OCI-LY7 (cell line): ENCODE results near the gene CFAP58. TPM values are rescaled to one million over a fixed set of nuclear protein-coding genes. Genes with fewer than 3 reads are reported as not detected.

Source experiments
- BruUV-seq: library from RNA; stranded (reverse); fragments of 400-500 nt; replicated peaks from 2 replicates; lab custom pipeline; 2021; lab: Mats Ljungman, UMichigan
- CTCF ChIA-PET: fragments of 300-600 bp; sonication (Branson Sonifier 250); formaldehyde crosslinking; loops from one replicate; lab custom pipeline; 2022; ENCODE audit warnings: antibody characterized with exemption; ENCODE audit not compliant: unreplicated experiment; lab: Charles Lee
- POLR2A ChIA-PET: fragments of 300-600 bp; sonication (Branson Sonifier 250); formaldehyde crosslinking; loops from one replicate; lab custom pipeline; 2022; ENCODE audit warnings: antibody characterized with exemption; lab: Charles Lee
- DNase-seq: peaks from one replicate; pipeline ENCODE4 v3.0.0-alpha.2; 2015; ENCODE audit warnings: low spot score
- H2AFZ ChIP-seq: fragments of 200-600 bp; sonication (generic), shearing (Covaris generic); 2 replicates; pipeline ENCODE4 v1.6.1; 2014; ENCODE audit warnings: mild to moderate bottlenecking, antibody characterized with exemption, low read length, moderate library complexity
- H3K27ac ChIP-seq: fragments of 200-600 bp; sonication (generic); 2 replicates; pipeline ENCODE4 v1.5.1; 2014; ENCODE audit warnings: mixed run types, low read depth, mild to moderate bottlenecking, moderate library complexity, low read length, inconsistent platforms; ENCODE audit not compliant: poor library complexity, severe bottlenecking
- H3K36me3 ChIP-seq: fragments of 200-600 bp; sonication (generic); 2 replicates; pipeline ENCODE4 v1.6.1; 2014; ENCODE audit warnings: mild to moderate bottlenecking, antibody characterized with exemption, low read length, moderate library complexity, mixed read lengths; ENCODE audit not compliant: insufficient read depth
- H3K4me1 ChIP-seq: fragments of 200-600 bp; sonication (generic); 2 replicates; pipeline ENCODE4 v1.5.1; 2014; ENCODE audit warnings: mild to moderate bottlenecking, low read length; ENCODE audit not compliant: insufficient read depth, poor library complexity, severe bottlenecking
- H3K4me2 ChIP-seq: fragments of 200-600 bp; sonication (generic); 2 replicates; pipeline ENCODE4 v1.6.1; 2014; ENCODE audit warnings: mild to moderate bottlenecking, low read length
- H3K4me3 ChIP-seq: fragments of 200-600 bp; sonication (generic); 2 replicates; pipeline ENCODE4 v1.5.1; 2014; ENCODE audit warnings: mild to moderate bottlenecking, low read depth, low read length; ENCODE audit not compliant: poor library complexity, severe bottlenecking
- H3K79me2 ChIP-seq: fragments of 200-600 bp; sonication (generic); 2 replicates; pipeline ENCODE4 v1.6.1; 2016; ENCODE audit warnings: low read depth, mild to moderate bottlenecking, low read length, moderate library complexity, mixed read lengths; ENCODE audit not compliant: insufficient read depth
- H3K9me2 ChIP-seq: fragments of 200-600 bp; sonication (generic); 2 replicates; pipeline ENCODE4 v1.6.1; 2016; ENCODE audit warnings: mild to moderate bottlenecking, low read length, mixed read lengths; ENCODE audit not compliant: insufficient read depth
- H3K9me3 ChIP-seq: fragments of 200-600 bp; sonication (generic); 2 replicates; pipeline ENCODE4 v1.6.1; 2014; ENCODE audit warnings: mild to moderate bottlenecking, mixed run types, low read length, mixed read lengths
- H4K20me1 ChIP-seq: fragments of 200-600 bp; sonication (generic); 2 replicates; pipeline ENCODE4 v1.6.1; 2014; ENCODE audit warnings: mild to moderate bottlenecking, antibody characterized with exemption, low read length, moderate library complexity, mixed read lengths; ENCODE audit not compliant: insufficient read depth
- EZH2phosphoT487 ChIP-seq: fragments of 200-600 bp; sonication (generic); IDR thresholded peaks from 2 replicates; pipeline ENCODE4 v1.6.1; 2018; ENCODE audit warnings: low read depth, borderline replicate concordance, mild to moderate bottlenecking, mixed run types, antibody characterized with exemption, low read length, moderate library complexity, mixed read lengths
- intact Hi-C: fragments of 100-400 bp; cut with micrococcal nuclease; formaldehyde crosslinking; loops from one replicate; pipeline ENCODE4 v1.10.0; 2022; ENCODE audit not compliant: unreplicated experiment
- total RNA-seq, 2 experiments: library from RNA; depleted of rRNA in 1 of 2; stranded (reverse); fragments of >200 nt in 1 of 2; shearing (Covaris generic) in 1 of 2; gene quantifications; 2 replicates each; pipeline ENCODE4 v1.2.3, GENCODE V29; 2014 to 2022
- TF ChIP-seq, protein P1 (sequence below): fragments of 200-600 bp; sonication (generic); conservative IDR thresholded peaks from 2 replicates; pipeline ENCODE4 v1.5.1; 2014; ENCODE audit warnings: mild to moderate bottlenecking, antibody characterized with exemption, low read length, moderate library complexity, mixed read lengths

The CFAP58 gene
- total RNA-seq, 2 experiments from 2014 or later = 0.09 to 1.5 TPM

- POLR2A ChIA-PET = no interaction called here
- DNase-seq = no peak
- H4K20me1 ChIP-seq = no peaks in the 10 kb centered on the region
- H2AFZ ChIP-seq = no peak overlapping the region
- no peak overlapping the region for H3K4me3 ChIP-seq
- H3K79me2 ChIP-seq = no peaks in the 10 kb centered on the region
- intact Hi-C loops = no loop called here
- TF ChIP-seq, protein P1, sequence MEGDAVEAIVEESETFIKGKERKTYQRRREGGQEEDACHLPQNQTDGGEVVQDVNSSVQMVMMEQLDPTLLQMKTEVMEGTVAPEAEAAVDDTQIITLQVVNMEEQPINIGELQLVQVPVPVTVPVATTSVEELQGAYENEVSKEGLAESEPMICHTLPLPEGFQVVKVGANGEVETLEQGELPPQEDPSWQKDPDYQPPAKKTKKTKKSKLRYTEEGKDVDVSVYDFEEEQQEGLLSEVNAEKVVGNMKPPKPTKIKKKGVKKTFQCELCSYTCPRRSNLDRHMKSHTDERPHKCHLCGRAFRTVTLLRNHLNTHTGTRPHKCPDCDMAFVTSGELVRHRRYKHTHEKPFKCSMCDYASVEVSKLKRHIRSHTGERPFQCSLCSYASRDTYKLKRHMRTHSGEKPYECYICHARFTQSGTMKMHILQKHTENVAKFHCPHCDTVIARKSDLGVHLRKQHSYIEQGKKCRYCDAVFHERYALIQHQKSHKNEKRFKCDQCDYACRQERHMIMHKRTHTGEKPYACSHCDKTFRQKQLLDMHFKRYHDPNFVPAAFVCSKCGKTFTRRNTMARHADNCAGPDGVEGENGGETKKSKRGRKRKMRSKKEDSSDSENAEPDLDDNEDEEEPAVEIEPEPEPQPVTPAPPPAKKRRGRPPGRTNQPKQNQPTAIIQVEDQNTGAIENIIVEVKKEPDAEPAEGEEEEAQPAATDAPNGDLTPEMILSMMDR = no peak
- no peak for TF ChIP-seq EZH2phosphoT487
- H3K4me2 ChIP-seq = no peak overlapping the region
- H3K9me2 ChIP-seq = no peaks in the 10 kb centered on the region
- no peaks in the 10 kb centered on the region for H3K36me3 ChIP-seq
- CTCF ChIA-PET = no interaction called here
- no peaks in the 10 kb centered on the region for H3K4me1 ChIP-seq
- H3K27ac ChIP-seq = no peak overlapping the region
- no peaks in the 10 kb centered on the region for H3K9me3 ChIP-seq
- BruUV-seq = no TSS peak
Measured at GRCh38 chr10:104427989-104428388, 74.4 kb downstream of the CFAP58 start.

DNA sequence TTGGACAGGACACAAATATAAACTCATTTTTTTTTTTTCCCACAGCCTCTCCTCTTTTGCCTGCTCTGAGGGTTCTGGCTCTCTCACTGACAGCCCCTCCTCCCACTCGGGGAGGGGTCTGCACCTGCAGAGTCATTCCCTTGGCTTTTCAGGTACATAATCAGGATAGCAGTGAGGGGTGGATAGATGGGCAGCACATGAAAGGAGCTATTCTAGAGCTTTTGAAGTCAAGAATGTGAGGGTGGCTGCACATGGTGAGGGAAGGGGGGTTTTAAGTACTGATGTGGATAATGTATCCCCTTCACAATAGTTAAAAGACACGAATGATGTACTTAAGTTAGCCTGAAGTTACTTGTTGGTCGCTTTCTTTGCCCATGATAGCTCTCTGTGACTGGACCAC, 76.2 kb downstream of the CFAP58 start:
- Histone ChIP-seq H3K9me3 (no peaks in the 10 kb centered on the region), H2AFZ (no peak overlapping the region), H3K79me2 (no peaks in the 10 kb centered on the region), H3K4me2 (no peak overlapping the region), H3K9me2 (no peaks in the 10 kb centered on the region), H3K4me1 (no peaks in the 10 kb centered on the region), H3K27ac (no peak overlapping the region), H3K4me3 (no peak overlapping the region), H3K36me3 (no peaks in the 10 kb centered on the region), H4K20me1 (no peaks in the 10 kb centered on the region)
- no peak for DNase-seq
- no peak for TF ChIP-seq EZH2phosphoT487
- TF ChIP-seq, protein P1 = no peak
- intact Hi-C loops = no loop called here
- POLR2A ChIA-PET = interaction anchor here (0.5 kb wide), 1 partner anchor 323 kb away, joined by 3 read pairs; no protein-coding TSS in a partner anchor
- CTCF ChIA-PET = no interaction called here
- BruUV-seq = no TSS peak

GRCh38 chr10:104430360-104430759, 76.7 kb downstream of the CFAP58 start:
- no peak for DNase-seq
- Histone ChIP-seq H4K20me1 (no peaks in the 10 kb centered on the region), H2AFZ (no peak overlapping the region), H3K36me3 (no peaks in the 10 kb centered on the region), H3K27ac (no peak overlapping the region), H3K79me2 (no peaks in the 10 kb centered on the region), H3K4me3 (no peak overlapping the region), H3K4me2 (no peak overlapping the region), H3K9me3 (no peaks in the 10 kb centered on the region), H3K4me1 (no peaks in the 10 kb centered on the region), H3K9me2 (no peaks in the 10 kb centered on the region)
- POLR2A ChIA-PET = no interaction called here
- TF ChIP-seq, protein P1 = no peak
- TF ChIP-seq EZH2phosphoT487 = no peak
- BruUV-seq = no TSS peak
- intact Hi-C loops = no loop called here
- CTCF ChIA-PET = no interaction called here
